Measurements from ENCODE around the gene SLC44A2. TPM values are rescaled to one million over a fixed set of nuclear protein-coding genes. Genes with fewer than 3 reads are reported as not detected.

SLC44A2 gene
- total RNA-seq, 1 experiment from 2014 or later: 239 TPM

DNA sequence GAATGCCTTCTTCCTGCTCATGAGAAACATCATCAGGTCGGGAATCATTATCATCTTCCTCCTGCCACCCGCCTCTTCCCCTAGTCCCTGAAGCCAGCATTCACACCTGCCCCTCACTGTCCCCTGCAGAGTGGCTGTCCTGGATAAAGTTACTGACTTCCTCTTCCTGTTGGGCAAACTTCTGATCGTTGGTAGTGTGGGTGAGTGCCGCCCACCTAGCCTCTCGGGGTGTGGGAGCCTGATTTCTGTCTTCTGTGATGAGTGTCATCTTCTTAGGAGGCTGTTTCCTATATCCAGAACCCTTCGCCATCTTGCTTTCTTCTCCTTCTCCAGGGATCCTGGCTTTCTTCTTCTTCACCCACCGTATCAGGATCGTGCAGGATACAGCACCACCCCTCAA lies 12.5 kb downstream of the SLC44A2 start:
- peaks cover 9% of the 10 kb centered on the region; the same call in 1 of the 2 replicates for H3K36me3 ChIP-seq (ENCODE audit: low read depth)
- POLR2A ChIA-PET (ENCODE audit: unreplicated experiment): no interaction called here
- H3K27ac ChIP-seq: no peak overlapping the region
- H3K4me3 ChIP-seq: no peak overlapping the region
- intact Hi-C loops (cut with micrococcal nuclease; ENCODE audit: unreplicated experiment): no loop called here
- no TSS peak for BruUV-seq (replicated peaks)
- CTCF ChIA-PET: no interaction called here
- TF ChIP-seq, protein P1, sequence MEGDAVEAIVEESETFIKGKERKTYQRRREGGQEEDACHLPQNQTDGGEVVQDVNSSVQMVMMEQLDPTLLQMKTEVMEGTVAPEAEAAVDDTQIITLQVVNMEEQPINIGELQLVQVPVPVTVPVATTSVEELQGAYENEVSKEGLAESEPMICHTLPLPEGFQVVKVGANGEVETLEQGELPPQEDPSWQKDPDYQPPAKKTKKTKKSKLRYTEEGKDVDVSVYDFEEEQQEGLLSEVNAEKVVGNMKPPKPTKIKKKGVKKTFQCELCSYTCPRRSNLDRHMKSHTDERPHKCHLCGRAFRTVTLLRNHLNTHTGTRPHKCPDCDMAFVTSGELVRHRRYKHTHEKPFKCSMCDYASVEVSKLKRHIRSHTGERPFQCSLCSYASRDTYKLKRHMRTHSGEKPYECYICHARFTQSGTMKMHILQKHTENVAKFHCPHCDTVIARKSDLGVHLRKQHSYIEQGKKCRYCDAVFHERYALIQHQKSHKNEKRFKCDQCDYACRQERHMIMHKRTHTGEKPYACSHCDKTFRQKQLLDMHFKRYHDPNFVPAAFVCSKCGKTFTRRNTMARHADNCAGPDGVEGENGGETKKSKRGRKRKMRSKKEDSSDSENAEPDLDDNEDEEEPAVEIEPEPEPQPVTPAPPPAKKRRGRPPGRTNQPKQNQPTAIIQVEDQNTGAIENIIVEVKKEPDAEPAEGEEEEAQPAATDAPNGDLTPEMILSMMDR (conservative IDR thresholded peaks at IDR 0.05): no peak
- no peak for DNase-seq
- no peaks in the 10 kb centered on the region for H3K9me2 ChIP-seq (ENCODE audit: insufficient read depth)
- no peaks in the 10 kb centered on the region for H3K27me3 ChIP-seq (ENCODE audit: insufficient read depth, low read depth)
- H3F3A ChIP-seq (ENCODE audit: insufficient read depth, low read depth): peaks cover 33% of the 10 kb centered on the region; the same call in 1 of the 2 replicates
- no peaks in the 10 kb centered on the region for H3K4me1 ChIP-seq (replicated peaks; ENCODE audit: insufficient read depth)
- H3K4me2 ChIP-seq: no peak overlapping the region
- no peaks in the 10 kb centered on the region for H3K9me3 ChIP-seq (ENCODE audit: insufficient read depth, low read depth)
- H3K79me2 ChIP-seq (ENCODE audit: low read depth): no peaks in the 10 kb centered on the region
- no peak overlapping the region for H2AFZ ChIP-seq
- H4K20me1 ChIP-seq (ENCODE audit: insufficient read depth): no peaks in the 10 kb centered on the region

DNA sequence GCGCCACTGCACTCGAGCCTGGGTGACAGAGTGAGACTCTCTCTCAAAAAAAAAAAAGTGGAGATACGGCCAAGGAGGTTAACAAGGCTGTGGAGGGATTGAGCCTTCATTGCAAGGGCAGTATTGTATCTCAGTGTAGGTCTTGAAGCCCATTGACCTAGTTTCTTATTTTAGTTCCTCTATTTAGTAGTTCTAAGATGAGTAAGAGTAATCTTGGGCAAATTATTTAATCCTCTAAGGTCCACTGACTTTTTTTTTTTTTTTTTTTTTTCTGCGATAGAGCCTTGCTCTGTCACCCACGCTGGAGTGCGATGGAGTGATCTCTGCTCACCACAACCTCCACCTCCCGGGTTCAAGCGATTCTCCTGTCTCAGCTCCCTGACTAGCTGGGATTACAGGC lies 14.5 kb downstream of the SLC44A2 start:
- TF ChIP-seq EZH2 (IDR thresholded peaks at IDR 0.05; ENCODE audit: low read depth): no peak
- TF ChIP-seq, protein P1 (conservative IDR thresholded peaks at IDR 0.05): no peak
- no peaks in the 10 kb centered on the region for H4K20me1 ChIP-seq (ENCODE audit: insufficient read depth)
- no peaks in the 10 kb centered on the region for H3K4me1 ChIP-seq (replicated peaks; ENCODE audit: insufficient read depth)
- no peaks in the 10 kb centered on the region for H3K27me3 ChIP-seq (ENCODE audit: insufficient read depth, low read depth)
- no peak overlapping the region for H2AFZ ChIP-seq
- ChIA-PET POLR2A (ENCODE audit: unreplicated experiment) (no interaction called here), CTCF (no interaction called here)
- no peak overlapping the region for H3K4me3 ChIP-seq
- DNase-seq: no peak
- no peak overlapping the region for H3K4me2 ChIP-seq
- intact Hi-C loops (cut with micrococcal nuclease; ENCODE audit: unreplicated experiment): no loop called here
- no peaks in the 10 kb centered on the region for H3K79me2 ChIP-seq (ENCODE audit: low read depth)
- peaks cover 9% of the 10 kb centered on the region; the same call in 1 of the 2 replicates for H3K36me3 ChIP-seq (ENCODE audit: low read depth)
- peaks cover 49% of the 10 kb centered on the region for H3F3A ChIP-seq (ENCODE audit: insufficient read depth, low read depth)
- no peaks in the 10 kb centered on the region for H3K9me3 ChIP-seq (ENCODE audit: insufficient read depth, low read depth)
- no peak overlapping the region for H3K27ac ChIP-seq
- BruUV-seq (replicated peaks): no TSS peak
- no peaks in the 10 kb centered on the region for H3K9me2 ChIP-seq (ENCODE audit: insufficient read depth)

DNA sequence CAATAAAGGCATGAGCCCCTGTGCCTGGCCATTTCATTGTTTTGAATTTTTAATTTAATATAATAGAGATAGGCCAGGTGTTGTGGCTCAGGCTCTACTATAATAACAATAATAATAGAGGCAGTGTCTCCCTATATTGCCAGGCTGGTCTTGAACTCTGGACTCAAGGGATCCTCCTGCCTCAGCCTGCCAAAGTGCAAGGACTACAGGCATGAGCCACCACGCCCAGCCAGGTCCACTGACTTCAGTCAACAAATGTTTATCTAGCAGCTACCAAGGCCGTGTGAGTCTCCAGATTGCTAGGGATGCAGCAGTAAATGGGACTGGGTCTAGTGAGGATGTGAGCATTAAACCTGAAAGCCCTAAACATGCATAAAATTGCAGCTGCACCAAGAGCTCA lies 15.0 kb downstream of the SLC44A2 start:
- ChIA-PET CTCF (no interaction called here), POLR2A (ENCODE audit: unreplicated experiment) (interaction anchor here (0.7 kb wide), 1 partner anchor 59 kb away, joined by 3 read pairs; no protein-coding TSS in a partner anchor)
- H3K4me2 ChIP-seq: no peak overlapping the region
- H2AFZ ChIP-seq: no peak overlapping the region
- peaks cover 9% of the 10 kb centered on the region; the same call in 1 of the 2 replicates for H3K36me3 ChIP-seq (ENCODE audit: low read depth)
- no peak for DNase-seq
- H3K9me2 ChIP-seq (ENCODE audit: insufficient read depth): no peaks in the 10 kb centered on the region
- no TSS peak for BruUV-seq (replicated peaks)
- H3K27me3 ChIP-seq (ENCODE audit: insufficient read depth, low read depth): no peaks in the 10 kb centered on the region
- no peak overlapping the region for H3K27ac ChIP-seq
- H3F3A ChIP-seq (ENCODE audit: insufficient read depth, low read depth): peaks cover 49% of the 10 kb centered on the region
- H3K4me1 ChIP-seq (replicated peaks; ENCODE audit: insufficient read depth): no peaks in the 10 kb centered on the region
- intact Hi-C loops (cut with micrococcal nuclease; ENCODE audit: unreplicated experiment): no loop called here
- no peak overlapping the region for H3K4me3 ChIP-seq
- H3K9me3 ChIP-seq (ENCODE audit: insufficient read depth, low read depth): no peaks in the 10 kb centered on the region
- TF ChIP-seq, protein P1 (conservative IDR thresholded peaks at IDR 0.05): no peak
- no peak for TF ChIP-seq EZH2 (IDR thresholded peaks at IDR 0.05; ENCODE audit: low read depth)
- H4K20me1 ChIP-seq (ENCODE audit: insufficient read depth): no peaks in the 10 kb centered on the region
- no peaks in the 10 kb centered on the region for H3K79me2 ChIP-seq (ENCODE audit: low read depth)
